Measurements from ENCODE around the gene FAM180A. TPM values are rescaled to one million over a fixed set of nuclear protein-coding genes. Genes with fewer than 3 reads are reported as not detected.
A peak's percentile ranks its signal among the peaks of the same experiment; 100 is the strongest.
"Not testable (repeated sequence)": the region's sequence is repeated elsewhere in the genome, so short reads cannot be mapped to it uniquely, and the experiment has no call there.

Gene FAM180A
- total RNA-seq, 2 donors from 2014 or later: not detected

DNA sequence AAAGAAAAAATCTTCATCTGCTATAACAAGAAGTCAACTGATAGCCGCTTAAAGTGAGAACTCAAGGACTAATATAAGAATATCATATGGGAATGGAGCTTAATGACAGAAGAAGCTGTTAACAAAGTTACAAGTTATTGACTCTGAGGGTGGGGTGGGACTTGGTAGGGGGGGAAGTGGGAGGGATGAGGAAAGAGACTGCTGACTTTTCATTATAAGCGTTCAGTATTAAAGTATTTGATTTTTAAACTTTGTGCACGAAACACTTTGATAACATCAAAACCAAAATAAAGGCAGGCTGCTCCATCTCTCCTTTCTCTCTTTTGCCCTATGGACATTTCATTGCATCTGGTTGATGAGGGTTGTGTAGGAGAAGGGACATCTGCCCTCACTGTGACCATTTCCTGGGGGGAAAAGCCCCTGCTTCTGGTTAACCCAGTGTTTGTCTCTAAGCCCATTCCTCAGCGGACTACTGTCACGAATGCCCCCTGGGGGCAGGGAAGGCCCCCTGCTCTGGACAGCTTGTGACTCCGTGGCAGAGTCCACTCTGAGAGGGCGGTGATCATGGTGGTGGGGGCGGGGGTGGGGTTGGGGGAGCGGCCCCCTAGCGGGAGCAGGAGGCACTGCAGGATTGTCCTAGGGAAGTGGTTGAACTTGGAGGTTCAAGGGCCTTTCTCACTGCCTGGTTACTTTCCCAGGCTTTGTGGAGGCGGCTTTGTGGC lies 38.0 kb downstream of the FAM180A start:
- H3K9me3 Mint-ChIP-seq: no peaks in the 10 kb centered on the region
- no peak overlapping the region for H3K27ac Mint-ChIP-seq
- DNase-seq (ENCODE audit: low spot score in 2 of 2): peak in 1 of 2 donors; percentile 26
- ATAC-seq: peak; percentile 55 to 59
- no peaks in the 10 kb centered on the region for H3K36me3 Mint-ChIP-seq

DNA sequence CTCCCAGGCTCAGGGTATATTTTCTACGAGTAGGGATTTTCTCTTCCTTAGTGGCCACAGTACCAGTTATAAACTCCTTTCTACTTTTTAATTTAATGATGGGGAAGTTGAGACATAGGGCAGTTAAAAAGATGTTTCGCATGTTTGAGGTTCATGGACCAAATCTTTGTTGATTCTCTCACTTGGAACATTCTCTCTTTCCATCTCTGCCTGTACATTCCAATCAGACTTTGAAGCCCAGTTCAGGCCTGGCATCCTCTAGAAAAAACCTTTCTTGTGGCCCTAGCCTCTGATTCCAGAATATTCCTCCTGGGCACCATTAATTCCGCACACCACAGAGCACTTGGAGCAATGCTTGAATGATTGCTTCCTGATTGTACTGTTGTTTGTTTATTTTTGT lies 39.1 kb downstream of the FAM180A start:
- ATAC-seq: no peak
- no peak for DNase-seq (ENCODE audit: low spot score in 2 of 2)
- H3K9me3 Mint-ChIP-seq: no peaks in the 10 kb centered on the region
- H3K36me3 Mint-ChIP-seq: no peaks in the 10 kb centered on the region
- no peak overlapping the region for H3K27ac Mint-ChIP-seq

DNA sequence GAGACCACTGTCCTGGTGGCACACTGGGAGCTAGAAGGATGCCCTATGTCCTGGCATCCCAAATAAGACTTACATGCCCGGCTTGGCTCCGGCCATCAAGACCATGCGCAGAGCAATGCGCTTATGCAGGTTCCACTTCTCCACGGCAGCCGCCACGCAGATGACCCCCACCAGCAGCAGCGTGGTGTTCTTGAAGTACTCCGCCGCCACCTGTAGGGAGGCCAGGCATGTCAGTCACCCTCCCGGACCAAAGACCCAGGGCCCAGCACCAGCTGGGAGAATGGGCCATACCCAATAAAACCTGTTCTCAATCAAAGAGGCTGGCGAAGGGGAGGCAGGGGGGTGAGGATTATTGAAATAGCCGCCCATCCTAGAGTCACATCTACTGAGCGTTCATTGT lies 40.6 kb downstream of the FAM180A start:
- Mint-ChIP-seq H3K9me3 (no peaks in the 10 kb centered on the region), H3K27ac (no peak overlapping the region), H3K36me3 (no peaks in the 10 kb centered on the region)
- ATAC-seq (no peak), DNase-seq (ENCODE audit: low spot score in 2 of 2) (no peak)

DNA sequence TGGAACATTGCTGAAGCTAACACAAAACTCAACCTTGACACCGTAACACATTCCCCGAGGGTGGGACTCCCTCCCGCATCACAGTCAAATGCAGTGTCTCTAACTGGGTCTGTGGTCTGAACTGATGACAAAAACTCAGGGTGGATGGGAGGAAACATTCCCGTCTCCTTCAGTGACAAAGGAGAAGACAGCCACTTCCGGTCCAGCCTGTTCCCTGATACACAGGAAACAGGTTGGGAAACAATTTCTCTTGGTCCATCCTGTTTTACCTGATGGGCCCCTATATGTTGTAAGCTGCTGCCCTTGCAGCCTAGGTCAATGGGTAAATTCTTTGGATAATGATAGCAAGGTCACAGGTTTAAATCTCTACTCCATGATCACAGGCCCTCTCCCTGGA lies 41.0 kb downstream of the FAM180A start:
- Mint-ChIP-seq H3K36me3 (no peaks in the 10 kb centered on the region), H3K27ac (no peak overlapping the region), H3K9me3 (no peaks in the 10 kb centered on the region)
- ATAC-seq: no peak
- DNase-seq (ENCODE audit: low spot score in 2 of 2): no peak

DNA sequence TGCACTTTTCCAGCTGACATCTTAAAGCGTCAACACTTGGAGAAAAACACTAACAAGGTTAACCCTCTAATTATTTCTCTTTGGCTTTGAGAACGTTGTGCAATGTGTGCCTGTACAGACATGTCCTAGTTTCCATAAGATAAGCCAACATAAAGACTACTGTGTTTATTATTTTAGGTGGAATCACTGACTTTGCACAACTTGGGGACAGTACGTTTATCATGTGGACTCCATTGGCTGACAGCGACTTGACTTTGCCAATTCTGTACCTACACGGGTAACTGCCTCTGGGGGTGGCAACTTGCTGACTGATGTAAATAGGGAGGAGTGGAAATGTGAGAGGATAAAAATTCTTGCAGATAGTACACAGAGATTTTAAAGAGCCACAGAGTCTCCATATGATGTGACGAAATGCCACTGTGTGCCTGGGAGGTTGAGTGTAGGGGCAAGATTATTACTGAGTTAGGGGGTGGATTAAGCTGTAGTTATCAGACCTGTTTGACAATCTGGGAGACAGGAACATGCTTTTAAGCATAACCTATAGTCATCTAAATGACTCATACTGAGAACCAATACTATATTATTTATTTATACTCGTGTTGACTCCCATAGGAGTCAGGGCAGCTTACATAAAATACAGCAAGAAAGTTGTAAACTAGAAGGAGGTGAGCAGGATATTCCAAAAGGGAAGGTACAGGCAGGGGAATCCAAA lies 41.6 kb downstream of the FAM180A start:
- no peak for DNase-seq (ENCODE audit: low spot score in 2 of 2)
- Mint-ChIP-seq H3K27ac (no peak overlapping the region), H3K9me3 (no peaks in the 10 kb centered on the region), H3K36me3 (no peaks in the 10 kb centered on the region)
- ATAC-seq: no peak

DNA sequence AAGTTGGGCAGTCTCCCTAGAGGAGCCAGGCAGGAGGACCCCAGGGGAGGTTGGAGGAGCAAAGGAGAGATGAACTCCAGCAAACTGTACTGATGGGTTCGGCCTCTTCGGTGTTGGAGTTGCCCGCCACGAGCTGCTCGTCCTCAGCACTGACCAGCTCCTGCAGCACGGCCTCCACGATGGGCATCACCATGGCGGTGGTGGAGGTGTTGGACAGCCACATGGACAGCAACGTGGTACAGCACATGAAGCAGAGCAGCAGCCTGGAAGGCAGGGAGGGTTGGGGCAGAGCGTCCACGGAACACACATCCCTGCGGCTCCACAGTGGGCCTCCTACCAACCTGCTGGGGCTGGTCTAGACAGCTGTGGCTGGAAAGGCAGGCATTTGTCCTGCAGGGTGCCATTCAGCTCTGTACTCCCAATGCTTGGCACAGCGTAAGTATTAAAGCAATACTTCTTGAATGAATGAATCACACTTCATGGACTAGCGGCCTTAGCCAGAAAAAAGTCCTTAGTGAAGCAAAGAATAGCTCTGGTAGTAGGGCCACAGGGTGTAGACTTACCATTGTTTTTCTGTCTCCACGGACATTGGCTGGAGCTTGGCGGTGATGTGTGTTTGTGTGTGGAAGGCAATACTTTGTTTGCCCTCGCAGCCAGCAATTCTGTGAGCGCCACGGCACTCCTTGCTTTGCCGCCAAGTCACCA lies 42.4 kb downstream of the FAM180A start:
- no peak for ATAC-seq
- no peaks in the 10 kb centered on the region for H3K9me3 Mint-ChIP-seq
- no peaks in the 10 kb centered on the region for H3K36me3 Mint-ChIP-seq
- no peak for DNase-seq (ENCODE audit: low spot score in 2 of 2)
- no peak overlapping the region for H3K27ac Mint-ChIP-seq

DNA sequence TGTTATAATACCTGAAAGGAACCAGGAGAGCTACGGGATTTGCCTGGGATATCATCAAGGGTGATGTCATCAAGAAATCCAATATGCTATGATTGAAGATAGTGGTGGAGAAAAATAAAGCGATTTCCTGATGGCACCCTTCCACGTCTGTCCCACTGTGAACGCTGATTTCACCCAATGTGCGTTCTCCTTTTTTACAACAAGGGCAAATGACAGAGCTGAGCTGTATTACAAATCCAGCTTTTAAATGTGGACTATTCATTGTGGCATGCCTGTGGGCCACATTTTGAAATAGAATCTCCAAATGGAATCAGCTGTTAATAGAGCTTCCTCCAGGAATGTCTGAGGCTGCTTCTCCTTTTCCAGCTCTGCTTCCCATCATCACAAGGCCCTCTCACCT lies 43.9 kb downstream of the FAM180A start:
- peaks cover 0 to 4% of the 10 kb centered on the region in 2 donors for H3K36me3 Mint-ChIP-seq
- ATAC-seq (no peak), DNase-seq (ENCODE audit: low spot score in 2 of 2) (no peak)
- H3K9me3 Mint-ChIP-seq: no peaks in the 10 kb centered on the region
- H3K27ac Mint-ChIP-seq: no peak overlapping the region

DNA sequence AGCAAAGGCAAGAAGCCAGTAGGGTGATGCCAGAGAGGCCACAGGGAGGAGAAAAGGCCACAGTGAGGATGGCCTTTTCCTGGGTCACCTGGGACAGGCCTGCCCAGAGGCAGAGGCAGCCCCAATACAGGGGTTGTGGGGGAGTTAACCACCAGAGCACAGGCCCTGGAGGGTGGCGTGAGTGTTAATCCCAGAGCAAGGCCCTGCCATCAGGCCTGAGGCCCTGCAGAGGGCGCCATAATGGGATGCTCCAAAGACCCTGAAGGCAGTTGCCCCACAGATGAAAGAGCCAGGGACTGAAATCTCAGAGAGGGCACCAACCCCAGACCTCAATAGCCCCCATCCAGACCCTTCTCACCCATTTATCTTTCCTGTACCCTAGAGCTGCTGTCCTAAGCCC lies 44.5 kb downstream of the FAM180A start:
- no peaks in the 10 kb centered on the region for H3K9me3 Mint-ChIP-seq
- ATAC-seq: no peak

DNA sequence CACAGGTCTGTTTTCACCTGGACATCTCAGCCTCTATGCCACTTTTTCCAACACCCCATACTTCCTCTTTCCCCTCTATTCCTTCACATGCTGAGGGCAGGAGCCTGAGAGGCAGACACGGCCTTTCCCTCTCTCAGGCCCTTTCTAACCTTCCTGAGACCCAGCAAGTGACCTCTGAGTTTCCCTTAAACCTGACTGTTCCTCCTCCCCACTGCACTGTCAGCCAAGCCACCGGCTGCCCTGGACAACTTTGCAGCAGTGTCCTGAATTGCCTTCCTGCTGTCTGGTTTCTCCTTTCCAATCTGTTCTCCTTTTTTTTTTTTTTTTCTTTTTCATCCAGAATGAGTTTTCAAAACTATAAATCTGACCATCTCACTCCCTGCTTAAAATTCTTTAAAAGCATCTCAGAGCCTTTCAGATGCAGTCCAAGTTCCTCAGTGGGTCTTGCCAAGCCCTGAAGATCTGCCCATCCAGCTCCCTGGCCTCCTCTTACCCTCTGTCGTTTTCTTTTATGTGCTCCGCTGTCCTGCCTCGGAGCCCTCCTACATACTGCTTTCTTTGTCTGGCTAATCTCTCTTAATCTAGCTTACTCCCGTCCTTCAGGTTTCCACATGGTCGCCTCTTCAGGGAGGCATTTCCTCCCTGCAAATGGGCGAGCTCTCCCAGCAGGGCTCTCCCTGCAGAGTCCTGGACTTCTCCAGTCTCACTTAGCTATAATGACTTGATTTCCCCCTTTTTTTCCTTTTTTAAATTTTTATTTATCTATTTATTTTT lies 51.1 kb downstream of the FAM180A start:
- no peak for ATAC-seq
- Mint-ChIP-seq H3K27ac (no peak overlapping the region), H3K36me3 (peaks cover 0 to 4% of the 10 kb centered on the region in 2 donors)

More for the DNA sequence above, 44.5 kb downstream of the FAM180A start:
- peaks cover 0 to 4% of the 10 kb centered on the region in 2 donors for H3K36me3 Mint-ChIP-seq
- no peak overlapping the region for H3K27ac Mint-ChIP-seq
- no peak for DNase-seq (ENCODE audit: low spot score in 2 of 2)

DNA sequence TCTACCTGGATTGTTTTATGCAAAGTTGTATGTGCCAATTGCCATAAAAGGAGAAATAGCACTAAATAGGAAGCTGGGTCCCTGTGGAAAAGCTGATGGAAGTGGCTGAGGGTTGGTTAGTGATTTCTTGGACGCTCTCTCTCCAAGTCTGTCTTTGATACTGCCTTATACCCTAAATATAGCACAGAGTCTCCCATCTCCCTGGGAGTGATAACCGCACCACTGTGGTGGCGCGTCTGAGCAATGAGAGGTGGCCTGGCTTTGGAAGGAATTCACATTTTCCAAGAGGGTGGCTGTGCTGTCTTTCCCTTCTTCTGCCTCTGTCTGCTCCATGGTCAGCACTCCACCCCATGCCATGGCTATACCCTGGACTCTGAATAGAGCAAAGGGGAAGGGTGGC lies 55.1 kb downstream of the FAM180A start:
- ATAC-seq (no peak), DNase-seq (ENCODE audit: low spot score in 2 of 2) (no peak)
- no peak overlapping the region for H3K27ac Mint-ChIP-seq
- H3K36me3 Mint-ChIP-seq: no peaks in the 10 kb centered on the region
- H3K9me3 Mint-ChIP-seq: no peaks in the 10 kb centered on the region

More for the DNA sequence above, 51.1 kb downstream of the FAM180A start:
- no peak for DNase-seq (ENCODE audit: low spot score in 2 of 2)
- H3K9me3 Mint-ChIP-seq: no peaks in the 10 kb centered on the region

DNA sequence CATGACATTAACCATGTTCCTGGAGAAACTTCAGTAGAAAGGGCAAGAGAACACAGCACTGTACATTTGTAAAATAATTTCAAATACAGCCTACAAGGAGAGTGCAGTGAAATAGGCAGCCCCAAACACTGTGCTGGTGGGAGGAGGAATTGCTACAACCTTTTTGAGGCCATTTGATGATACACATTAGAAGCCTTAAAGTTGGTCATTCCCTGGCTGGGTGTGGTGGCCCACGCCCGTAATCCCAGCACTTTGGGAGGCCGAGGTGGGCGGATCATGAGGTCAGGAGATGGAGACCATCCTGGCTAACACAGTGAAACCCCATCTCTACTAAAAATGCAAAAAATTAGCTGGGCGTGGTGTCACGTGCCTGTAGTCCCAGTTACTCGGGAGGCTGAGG lies 56.0 kb downstream of the FAM180A start:
- not testable (repeated sequence) for DNase-seq (ENCODE audit: low spot score in 2 of 2); H3K27ac Mint-ChIP-seq; H3K9me3 Mint-ChIP-seq; H3K36me3 Mint-ChIP-seq; ATAC-seq

DNA sequence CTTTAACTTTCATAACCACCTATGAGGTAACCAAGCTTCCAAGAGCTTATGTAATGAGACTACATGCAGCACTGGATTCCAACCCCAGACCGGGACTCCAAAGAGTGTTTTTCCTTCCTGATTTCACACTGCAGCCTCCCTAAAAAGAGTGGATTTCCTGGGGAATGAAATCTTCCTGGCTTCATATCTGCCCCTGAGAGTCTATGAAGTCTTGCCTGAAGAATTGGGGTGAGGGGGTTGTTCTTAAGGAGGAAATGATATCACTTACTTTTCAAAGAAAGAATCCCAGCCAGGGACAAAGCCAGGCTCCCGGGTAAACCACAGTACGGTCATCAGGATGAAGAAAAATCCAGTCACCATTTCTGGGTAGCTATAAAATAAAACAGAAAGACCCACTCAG lies 56.6 kb downstream of the FAM180A start:
- ATAC-seq (no peak), DNase-seq (ENCODE audit: low spot score in 2 of 2) (no peak)
- H3K36me3 Mint-ChIP-seq: no peaks in the 10 kb centered on the region
- no peak overlapping the region for H3K27ac Mint-ChIP-seq
- H3K9me3 Mint-ChIP-seq: no peaks in the 10 kb centered on the region

DNA sequence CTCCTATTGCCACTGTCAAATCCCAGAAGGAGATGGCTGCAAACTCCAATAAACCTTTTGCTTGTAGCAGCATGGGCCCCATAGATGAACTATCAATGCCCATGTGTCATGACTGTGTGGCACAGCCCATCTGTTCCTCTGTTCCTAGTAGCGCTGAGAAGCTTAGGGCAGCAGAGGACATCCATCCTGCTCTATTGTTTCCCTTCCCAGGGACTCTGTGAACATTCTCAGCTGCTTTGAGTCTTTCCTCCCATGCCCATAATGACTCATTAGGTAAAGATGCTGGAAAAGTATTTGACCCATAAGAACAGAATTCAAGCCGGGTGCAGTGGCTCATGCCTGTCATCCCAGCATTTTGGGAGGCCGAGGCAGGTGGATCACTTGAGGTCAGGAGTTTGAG lies 58.0 kb downstream of the FAM180A start:
- H3K27ac Mint-ChIP-seq: no peak overlapping the region
- no peaks in the 10 kb centered on the region for H3K36me3 Mint-ChIP-seq
- H3K9me3 Mint-ChIP-seq: no peaks in the 10 kb centered on the region
- DNase-seq (ENCODE audit: low spot score in 2 of 2) (no peak), ATAC-seq (no peak)

DNA sequence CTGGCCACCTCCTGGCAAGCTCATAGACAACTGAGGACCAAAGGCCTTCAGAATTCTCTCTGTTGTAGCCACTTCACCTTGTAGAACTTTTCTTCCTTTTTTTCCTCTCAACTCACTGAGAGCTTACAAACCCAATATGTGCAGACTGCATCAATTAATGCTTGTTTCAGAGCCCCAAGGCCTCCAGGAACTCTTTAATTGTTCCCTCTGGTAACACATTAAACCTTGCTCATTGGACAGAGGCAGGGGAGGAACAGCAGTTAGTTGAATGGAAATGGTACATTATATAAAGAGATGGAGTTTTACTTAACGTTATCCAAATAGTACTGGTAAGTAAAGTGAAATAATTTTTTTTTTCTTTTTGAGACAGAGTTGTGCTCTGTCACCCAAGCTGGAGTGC lies 61.1 kb downstream of the FAM180A start:
- ATAC-seq (no peak), DNase-seq (ENCODE audit: low spot score in 2 of 2) (no peak)
- no peak overlapping the region for H3K27ac Mint-ChIP-seq
- H3K9me3 Mint-ChIP-seq: no peaks in the 10 kb centered on the region
- H3K36me3 Mint-ChIP-seq: no peaks in the 10 kb centered on the region

DNA sequence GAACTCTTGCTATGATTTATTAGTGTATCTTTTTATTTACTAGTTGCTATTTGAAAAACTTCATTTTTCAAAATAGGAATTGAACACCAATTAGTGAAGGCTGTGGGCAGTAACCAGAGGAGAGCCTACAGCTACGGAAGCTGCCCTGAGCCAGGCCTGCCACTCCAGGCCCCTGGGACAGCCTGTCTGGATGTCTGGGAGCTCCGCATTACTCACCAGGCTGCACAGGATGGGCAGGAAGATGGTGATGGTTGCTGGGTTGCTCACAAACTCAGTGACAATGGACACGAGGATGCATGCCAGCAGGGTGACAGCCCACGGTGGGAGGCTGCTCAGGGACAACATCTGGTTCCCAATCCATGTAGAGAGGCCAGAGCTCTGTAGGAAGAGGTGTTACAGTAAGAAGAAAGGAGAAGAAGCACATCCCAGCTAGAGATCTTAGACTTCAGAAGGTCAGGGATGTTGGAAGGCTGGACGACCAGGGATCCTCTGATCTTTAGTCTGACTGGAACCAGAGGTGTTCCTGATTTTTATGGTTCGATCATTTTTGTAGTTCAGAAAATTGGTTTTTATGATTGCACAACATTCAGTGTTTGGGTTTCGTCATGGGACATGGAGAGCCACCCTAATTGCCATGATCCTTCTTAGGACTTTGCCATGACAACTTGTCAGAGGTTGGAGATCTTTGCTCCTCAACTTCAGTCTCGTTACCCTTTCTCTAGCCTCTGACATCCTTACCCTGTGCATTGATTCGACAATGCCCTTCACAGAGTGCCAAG lies 63.1 kb downstream of the FAM180A start:
- no peaks in the 10 kb centered on the region for H3K9me3 Mint-ChIP-seq
- no peak overlapping the region for H3K27ac Mint-ChIP-seq
- H3K36me3 Mint-ChIP-seq: no peaks in the 10 kb centered on the region
- no peak for DNase-seq (ENCODE audit: low spot score in 2 of 2)
- no peak for ATAC-seq

DNA sequence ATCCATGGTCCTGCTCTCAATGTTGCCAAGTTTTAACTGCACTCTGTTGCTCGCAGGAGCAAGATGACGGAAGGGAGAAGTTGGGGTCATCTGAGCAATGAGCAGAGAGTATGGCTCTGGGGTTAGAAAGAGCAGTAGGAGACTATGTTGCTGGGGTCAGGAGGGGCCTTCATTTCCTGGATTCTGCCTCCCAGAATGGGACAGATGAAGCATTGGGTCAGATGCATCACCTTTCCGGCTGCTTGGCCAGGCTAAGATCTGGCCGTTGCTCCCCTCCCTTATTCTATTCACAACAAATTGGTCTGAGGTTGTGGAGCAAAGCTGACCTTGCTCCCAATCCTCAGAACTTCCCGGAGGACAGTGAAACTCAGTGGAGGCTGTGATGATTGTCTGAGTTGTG lies 63.9 kb downstream of the FAM180A start:
- ATAC-seq: no peak
- Mint-ChIP-seq H3K9me3 (no peaks in the 10 kb centered on the region), H3K36me3 (no peaks in the 10 kb centered on the region), H3K27ac (no peak overlapping the region)
- DNase-seq (ENCODE audit: low spot score in 2 of 2): no peak

All from activated naive CD4-positive, alpha-beta T cell treated with anti-CD3 and anti-CD28 coated beads, Interleukin-2, amount 50 U/mL, for 72 hours (primary cell).